ENCODE measurements around the gene PIM2. TPM values are rescaled to one million over a fixed set of nuclear protein-coding genes. Genes with fewer than 3 reads are reported as not detected.
A peak's percentile ranks its signal among the peaks of the same experiment; 100 is the strongest.

The PIM2 gene
- total and polyA plus RNA-seq, 9 of the 15 experiments (the other 6 are each of a cell fraction or from before 2014, with no cell fraction given), result 67.6 to 191 (median 108) TPM

GRCh38 chrX:48891402-48892288, 27.2 kb downstream of the PIM2 start (continued):
- TF ChIP-seq PTBP1 (IDR thresholded peaks at IDR 0.05; ENCODE audit: low read depth, low read length) (no peak), NFRKB (IDR thresholded peaks at IDR 0.05; ENCODE audit: low read depth) (no peak), GATA2 (CRISPR knock-in tag; IDR thresholded peaks at IDR 0.05) (no peak), CBX1 (IDR thresholded peaks at IDR 0.05; ENCODE audit: low read depth) (0 out of 2 replicates have a peak, but pooled peaks have one; percentile 19), EP400 (IDR thresholded peaks at IDR 0.05) (peak; percentile 54), CREB1 (IDR thresholded peaks at IDR 0.05) (peak; percentile 25; the same call in 1 of the 2 replicates), CREB1 (CRISPR knock-in tag; IDR thresholded peaks at IDR 0.05) (peak; percentile 34; the same call in 1 of the 2 replicates), STAG1 (CRISPR knock-in tag; IDR thresholded peaks at IDR 0.05; ENCODE audit: borderline replicate concordance) (no peak), ELF1 (tag; IDR thresholded peaks at IDR 0.05) (0 out of 2 replicates have a peak, but pooled peaks have one; percentile 16), RCOR1 (IDR thresholded peaks at IDR 0.05; ENCODE audit: borderline replicate concordance in 1 of 2, low read depth in 2 of 2, low read length in 2 of 2) (peak in 1 of 2 experiments; percentile 55; a peak in 2 of 4 replicates), ZNF384 (IDR thresholded peaks at IDR 0.05; ENCODE audit: low read depth, low read length) (no peak), ZNF699 (CRISPR knock-in tag; IDR thresholded peaks at IDR 0.05; ENCODE audit: insufficient replicate concordance) (no peak), ZBTB1 (CRISPR knock-in tag; IDR thresholded peaks at IDR 0.05; ENCODE audit: borderline replicate concordance, low read depth) (no peak), SRSF9 (IDR thresholded peaks at IDR 0.05; ENCODE audit: borderline replicate concordance, low read depth, low read length) (no peak), SAP30 (IDR thresholded peaks at IDR 0.05; ENCODE audit: borderline replicate concordance, insufficient read depth, low read depth, low read length, poor library complexity, severe bottlenecking) (peak; percentile 39)
- TF ChIP-seq, protein P1, sequence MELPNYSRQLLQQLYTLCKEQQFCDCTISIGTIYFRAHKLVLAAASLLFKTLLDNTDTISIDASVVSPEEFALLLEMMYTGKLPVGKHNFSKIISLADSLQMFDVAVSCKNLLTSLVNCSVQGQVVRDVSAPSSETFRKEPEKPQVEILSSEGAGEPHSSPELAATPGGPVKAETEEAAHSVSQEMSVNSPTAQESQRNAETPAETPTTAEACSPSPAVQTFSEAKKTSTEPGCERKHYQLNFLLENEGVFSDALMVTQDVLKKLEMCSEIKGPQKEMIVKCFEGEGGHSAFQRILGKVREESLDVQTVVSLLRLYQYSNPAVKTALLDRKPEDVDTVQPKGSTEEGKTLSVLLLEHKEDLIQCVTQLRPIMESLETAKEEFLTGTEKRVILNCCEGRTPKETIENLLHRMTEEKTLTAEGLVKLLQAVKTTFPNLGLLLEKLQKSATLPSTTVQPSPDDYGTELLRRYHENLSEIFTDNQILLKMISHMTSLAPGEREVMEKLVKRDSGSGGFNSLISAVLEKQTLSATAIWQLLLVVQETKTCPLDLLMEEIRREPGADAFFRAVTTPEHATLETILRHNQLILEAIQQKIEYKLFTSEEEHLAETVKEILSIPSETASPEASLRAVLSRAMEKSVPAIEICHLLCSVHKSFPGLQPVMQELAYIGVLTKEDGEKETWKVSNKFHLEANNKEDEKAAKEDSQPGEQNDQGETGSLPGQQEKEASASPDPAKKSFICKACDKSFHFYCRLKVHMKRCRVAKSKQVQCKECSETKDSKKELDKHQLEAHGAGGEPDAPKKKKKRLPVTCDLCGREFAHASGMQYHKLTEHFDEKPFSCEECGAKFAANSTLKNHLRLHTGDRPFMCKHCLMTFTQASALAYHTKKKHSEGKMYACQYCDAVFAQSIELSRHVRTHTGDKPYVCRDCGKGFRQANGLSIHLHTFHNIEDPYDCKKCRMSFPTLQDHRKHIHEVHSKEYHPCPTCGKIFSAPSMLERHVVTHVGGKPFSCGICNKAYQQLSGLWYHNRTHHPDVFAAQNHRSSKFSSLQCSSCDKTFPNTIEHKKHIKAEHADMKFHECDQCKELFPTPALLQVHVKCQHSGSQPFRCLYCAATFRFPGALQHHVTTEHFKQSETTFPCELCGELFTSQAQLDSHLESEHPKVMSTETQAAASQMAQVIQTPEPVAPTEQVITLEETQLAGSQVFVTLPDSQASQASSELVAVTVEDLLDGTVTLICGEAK (IDR thresholded peaks at IDR 0.05), result no peak
- TF ChIP-seq, protein P1 (CRISPR knock-in tag; IDR thresholded peaks at IDR 0.05), result no peak
- TF ChIP-seq, protein P2, sequence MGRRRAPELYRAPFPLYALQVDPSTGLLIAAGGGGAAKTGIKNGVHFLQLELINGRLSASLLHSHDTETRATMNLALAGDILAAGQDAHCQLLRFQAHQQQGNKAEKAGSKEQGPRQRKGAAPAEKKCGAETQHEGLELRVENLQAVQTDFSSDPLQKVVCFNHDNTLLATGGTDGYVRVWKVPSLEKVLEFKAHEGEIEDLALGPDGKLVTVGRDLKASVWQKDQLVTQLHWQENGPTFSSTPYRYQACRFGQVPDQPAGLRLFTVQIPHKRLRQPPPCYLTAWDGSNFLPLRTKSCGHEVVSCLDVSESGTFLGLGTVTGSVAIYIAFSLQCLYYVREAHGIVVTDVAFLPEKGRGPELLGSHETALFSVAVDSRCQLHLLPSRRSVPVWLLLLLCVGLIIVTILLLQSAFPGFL (CRISPR knock-in tag; IDR thresholded peaks at IDR 0.05), result 0 out of 2 replicates have a peak, but pooled peaks have one; percentile 12

All from K562 (cell line).